Fibroblast of skin of left quadriceps (primary cell): ENCODE data around the gene SH3YL1.

Source experiments
- DNase-seq, 2 experiments: peaks; one replicate each; pipeline ENCODE4 v3.0.0-alpha.2; 2013; ENCODE audit warnings: low read depth in 2 of 2

SH3YL1 gene

DNA sequence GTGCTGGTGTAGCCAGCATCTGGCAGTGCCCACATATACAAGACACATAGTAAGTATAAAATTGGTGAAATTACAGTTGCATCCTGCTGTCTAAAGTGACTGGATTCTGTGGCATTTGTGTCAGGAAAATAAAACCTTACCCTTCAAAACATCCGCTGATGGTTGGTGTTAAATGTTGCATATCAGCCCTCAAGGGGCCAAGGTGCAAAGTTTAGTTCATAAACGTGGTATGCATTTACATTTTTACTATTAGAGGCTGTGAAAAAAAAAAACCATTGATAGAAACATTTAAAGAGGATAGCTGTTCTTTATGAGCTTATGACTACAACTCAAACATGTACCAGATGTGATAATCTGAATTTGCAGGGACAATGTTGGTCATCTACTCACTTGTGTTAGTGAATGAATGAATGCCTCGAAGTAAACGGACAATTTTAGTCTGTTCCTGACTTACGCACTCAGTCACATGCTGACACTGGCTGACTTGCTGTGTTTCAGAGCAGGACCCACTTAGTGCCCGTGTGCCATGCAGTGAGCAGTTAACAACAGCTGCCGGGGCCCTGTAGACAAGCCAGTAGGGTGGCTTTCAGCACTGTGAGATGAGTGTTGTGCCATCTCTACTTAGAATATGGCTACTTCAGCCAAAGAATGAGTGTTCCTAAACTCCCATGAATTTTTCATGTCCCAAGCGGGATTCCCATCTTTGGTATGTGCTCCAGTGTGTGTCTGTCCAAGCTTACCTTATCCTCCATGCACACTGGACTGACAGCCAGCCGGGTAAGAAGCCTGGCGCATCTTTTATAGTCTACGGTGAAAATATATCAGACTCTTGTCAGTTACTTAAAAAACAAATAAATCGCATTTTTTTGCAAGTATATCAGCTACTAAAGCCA, 18.8 kb upstream of the SH3YL1 start:
- DNase-seq = no peak

- DNase-seq = no peak
Measured at GRCh38 chr2:281381-281780, 17.5 kb upstream of the SH3YL1 start.

GRCh38 chr2:280650-281110, 16.8 kb upstream of the SH3YL1 start:
- DNase-seq = no peak

GRCh38 chr2:279956-280649, 16.3 kb upstream of the SH3YL1 start:
- no peak for DNase-seq

GRCh38 chr2:279366-279765, 15.5 kb upstream of the SH3YL1 start:
- DNase-seq = no peak

- DNase-seq = no peak
Measured at GRCh38 chr2:278927-279320, 15.1 kb upstream of the SH3YL1 start.

DNA sequence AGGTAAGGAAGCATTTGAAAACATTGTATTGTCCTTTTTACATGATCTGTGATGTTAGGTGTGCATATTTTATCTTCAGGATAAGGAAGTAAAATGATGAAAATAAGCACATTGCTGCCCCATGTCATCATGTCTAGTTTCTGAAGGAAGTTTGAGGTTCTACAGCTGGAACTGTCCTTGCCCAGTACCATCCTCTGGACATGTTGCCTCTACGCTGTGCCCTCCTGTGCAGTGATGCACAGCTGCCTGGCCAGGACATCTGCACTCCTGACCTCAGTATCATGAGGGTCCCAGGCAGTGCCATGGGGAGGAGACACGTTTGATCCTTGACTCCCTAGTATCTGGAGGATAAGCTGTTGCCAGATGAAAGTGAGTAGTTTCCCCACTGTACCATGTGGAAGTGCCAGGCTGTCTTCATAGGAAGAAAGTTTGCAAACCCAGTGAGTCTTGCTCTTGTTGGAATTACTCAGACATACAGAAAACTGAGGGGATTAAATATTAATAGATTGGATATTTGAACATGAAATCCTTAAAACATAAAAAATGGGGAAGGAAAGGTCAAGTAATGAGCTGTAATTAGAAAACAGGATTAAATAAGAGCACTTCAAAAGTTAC, 14.6 kb upstream of the SH3YL1 start:
- no peak for DNase-seq

GRCh38 chr2:275466-275865, 11.6 kb upstream of the SH3YL1 start:
- no peak for DNase-seq

DNA sequence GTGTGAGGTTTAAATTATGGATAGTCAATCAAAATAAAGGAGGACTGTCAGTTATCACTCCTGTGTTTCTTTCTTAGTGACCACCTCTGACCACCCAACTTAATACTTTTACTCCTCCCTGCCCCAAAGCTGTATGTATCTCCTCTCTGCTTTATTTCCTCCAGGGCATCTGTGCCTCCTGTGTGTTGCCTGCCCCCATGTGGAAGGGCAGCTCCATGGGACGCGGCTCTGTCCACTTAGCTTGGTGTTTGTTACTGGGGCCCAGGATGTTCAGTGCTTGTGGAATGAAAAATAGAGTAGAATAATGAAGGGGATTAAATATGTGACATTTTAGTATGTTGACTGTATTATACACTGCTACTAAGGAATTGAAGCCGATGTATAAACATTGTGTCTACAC, 10.7 kb upstream of the SH3YL1 start:
- no peak for DNase-seq

DNA sequence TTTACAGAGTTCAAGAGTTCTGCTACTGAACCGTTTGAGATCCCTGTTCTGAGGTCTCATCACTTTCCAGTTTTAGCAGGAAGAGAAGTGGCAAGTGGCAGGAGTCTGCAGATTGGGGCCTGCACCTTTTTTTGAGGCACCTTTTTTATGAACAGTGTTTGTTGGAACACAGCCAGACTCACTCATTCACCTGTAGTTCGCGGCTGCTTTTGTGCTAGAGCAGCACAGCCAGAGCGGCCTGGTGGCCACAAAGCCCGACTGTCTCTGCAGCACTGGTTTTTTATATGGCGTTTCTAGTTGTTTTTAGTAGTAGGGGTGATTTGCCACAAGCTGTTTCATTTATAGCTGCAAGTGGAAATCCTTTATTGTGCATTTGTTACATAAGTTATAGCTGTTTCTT, 9.5 kb upstream of the SH3YL1 start:
- DNase-seq = no peak

DNA sequence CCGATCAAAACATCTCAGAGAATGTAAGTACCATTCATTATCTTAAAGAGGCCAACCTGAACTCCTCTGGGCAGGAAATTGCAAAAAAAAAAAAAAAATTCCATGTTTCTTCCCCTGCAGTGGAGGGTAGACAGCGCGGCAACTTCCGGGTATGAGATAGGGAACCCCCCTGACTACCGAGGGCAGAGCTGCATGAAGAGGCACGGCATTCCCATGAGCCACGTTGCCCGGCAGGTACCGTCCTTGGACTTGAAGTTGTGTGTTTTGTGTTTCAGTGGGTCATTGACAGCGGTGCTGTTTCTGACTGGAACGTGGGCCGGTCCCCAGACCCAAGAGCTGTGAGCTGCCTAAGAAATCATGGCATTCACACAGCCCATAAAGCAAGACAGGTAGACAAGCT, 8.1 kb upstream of the SH3YL1 start:
- no peak for DNase-seq

DNA sequence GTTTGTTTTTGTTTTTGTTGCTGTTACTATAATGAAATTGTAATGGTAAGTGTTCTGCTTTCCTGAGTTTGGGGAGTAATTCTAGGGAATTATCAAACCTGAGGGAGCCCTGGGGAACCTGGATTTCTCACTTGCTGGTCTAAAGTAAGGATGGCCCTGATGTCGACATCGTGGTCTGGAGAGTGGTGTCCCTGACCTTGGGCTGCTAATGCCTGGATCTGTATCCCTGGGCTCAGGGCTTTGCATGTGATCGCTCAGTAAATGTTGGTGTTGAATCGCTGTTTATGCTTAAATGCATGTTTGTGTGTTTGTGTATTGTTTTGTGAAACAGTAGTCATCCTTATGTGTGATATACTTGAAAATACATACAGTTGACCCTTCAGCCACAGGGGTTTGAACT, 7.0 kb upstream of the SH3YL1 start:
- DNase-seq = no peak

DNA sequence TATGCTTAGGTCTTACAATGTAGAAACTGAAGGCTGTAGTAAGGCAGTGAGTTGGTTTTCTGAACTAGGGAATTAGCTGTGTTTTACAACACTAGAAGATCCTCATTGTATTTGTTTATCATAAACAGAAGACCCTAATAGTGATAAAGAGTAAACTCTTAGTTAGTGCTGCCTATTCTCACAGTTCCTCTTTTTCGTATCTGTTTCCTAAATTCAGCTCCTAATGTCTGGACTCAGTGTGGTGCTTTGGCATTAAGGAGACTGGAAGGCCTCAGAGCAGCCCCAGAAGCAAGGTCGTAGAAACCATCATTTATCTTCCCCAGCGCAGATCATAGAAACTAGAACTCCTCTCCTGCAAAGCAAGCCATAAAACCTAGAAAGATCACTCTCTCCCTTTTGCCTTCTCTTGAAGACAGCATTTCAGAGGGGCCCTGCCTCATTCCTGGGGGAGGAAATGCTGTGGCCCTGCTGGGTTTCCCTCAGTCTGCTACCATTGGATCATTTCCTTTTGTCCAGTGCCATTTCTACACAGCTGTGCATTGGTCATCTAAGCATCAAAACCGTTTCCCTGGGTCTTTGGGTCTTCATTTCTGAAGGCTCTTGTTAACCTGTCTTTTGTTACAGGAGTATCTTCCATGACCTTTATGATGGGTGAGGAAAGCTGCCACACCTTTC, 5.7 kb upstream of the SH3YL1 start:
- DNase-seq = no peak

GRCh38 chr2:268323-268722, 4.5 kb upstream of the SH3YL1 start:
- DNase-seq = no peak

- peak; percentile 82 to 83 for DNase-seq
Measured at GRCh38 chr2:264493-265468, 949 bp upstream of the SH3YL1 start, which contains the start of gene ACP1. Gene ACP1 (plus strand): TSS chr2:264947. CDS start chr2:264965, 18 bp downstream.

GRCh38 chr2:263022-263738, 652 bp downstream of the SH3YL1 start:
- no peak for DNase-seq

DNA sequence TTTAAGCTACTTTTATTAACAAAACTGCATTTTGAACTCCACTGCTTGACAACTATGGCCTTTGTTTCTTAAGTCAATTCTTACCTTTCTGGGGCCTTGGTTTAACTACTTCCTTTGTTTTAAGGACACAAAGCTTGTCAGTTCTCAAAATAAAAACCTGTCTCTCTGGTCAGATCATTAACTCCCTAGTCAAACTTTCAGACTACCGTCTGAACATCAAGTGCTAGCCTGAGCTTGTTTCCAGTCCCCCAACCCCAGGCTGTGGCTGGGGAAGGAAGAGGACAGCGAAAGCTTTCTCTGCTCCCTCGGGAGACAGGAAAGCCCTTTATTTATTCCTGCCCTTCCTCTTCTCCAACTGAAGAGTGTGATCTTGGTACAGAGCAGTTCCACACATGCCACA, 1.7 kb downstream of the SH3YL1 start:
- DNase-seq = no peak

DNA sequence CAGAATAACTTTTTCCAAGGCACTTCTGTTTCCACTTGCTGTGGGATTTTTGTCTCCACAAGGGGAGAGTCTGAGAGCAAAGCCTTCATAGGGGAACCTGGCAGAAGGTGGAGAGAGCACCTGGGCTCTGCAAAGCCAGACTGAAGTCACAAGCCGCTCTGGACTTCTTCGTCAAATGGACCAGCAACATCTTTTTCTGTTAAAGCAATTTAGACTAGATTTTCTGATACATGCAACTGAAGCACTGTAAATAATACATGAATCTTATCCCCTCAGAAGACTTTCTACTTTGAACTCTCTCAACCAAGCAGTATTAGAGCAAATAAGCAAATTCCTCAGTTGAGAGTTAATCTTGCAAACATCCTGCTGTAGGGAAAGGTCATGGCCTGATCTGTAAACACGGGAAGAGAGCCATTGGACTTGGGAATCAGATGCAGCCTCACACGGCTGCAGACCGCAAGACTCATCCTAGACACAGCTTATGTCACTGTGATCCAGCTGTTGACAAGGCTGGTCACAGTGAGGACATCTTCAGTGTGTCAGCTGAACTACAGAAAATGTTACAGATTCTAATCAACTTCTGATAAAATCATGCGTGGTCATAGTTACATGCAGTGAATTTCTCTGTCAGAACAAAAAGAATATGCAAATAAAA, 3.2 kb downstream of the SH3YL1 start:
- DNase-seq = no peak

- DNase-seq = no peak
Measured at GRCh38 chr2:259789-260331, 4.0 kb downstream of the SH3YL1 start.
